NCI-H460 (cell line): ENCODE measurements around the gene ESR1. TPM values are rescaled to one million over a fixed set of nuclear protein-coding genes. Genes with fewer than 3 reads are reported as not detected.
"Not testable (repeated sequence)": the region's sequence is repeated elsewhere in the genome, so short reads cannot be mapped to it uniquely, and the experiment has no call there.

Experiments used
- DNase-seq: peaks from one replicate; pipeline ENCODE4 v3.0.0-alpha.2; 2016; ENCODE audit warnings: low read depth; ENCODE audit errors: extremely low read depth
- total RNA-seq: library from RNA; depleted of rRNA; stranded (reverse); fragments of >200 nt; shearing (Covaris generic); gene quantifications from 2 replicates; pipeline ENCODE4 v1.2.3, GENCODE V29; 2014

Gene ESR1
- total RNA-seq, 1 experiment from 2014 or later, result 0.35 TPM

DNA sequence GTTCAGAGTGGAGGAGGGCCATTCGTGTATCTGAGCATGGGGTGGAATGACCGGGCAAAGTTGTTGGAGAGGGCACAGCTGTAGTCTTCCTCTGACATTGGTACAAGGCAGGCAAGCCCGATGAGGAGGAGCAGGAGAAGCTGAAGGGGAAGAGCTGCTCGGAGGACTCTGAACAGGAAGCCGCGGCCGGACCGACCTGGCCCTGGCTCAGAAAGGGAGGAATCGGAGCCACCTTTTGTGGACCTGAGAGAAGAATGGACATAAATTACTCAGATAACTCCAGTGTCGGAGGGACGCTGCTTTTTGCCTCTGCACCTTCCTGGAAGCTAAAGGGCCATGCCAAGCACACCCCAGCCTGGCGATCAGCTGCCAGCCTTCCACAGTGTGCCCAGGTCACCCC lies 315.0 kb downstream of the ESR1 start:
- DNase-seq, result no peak

DNA sequence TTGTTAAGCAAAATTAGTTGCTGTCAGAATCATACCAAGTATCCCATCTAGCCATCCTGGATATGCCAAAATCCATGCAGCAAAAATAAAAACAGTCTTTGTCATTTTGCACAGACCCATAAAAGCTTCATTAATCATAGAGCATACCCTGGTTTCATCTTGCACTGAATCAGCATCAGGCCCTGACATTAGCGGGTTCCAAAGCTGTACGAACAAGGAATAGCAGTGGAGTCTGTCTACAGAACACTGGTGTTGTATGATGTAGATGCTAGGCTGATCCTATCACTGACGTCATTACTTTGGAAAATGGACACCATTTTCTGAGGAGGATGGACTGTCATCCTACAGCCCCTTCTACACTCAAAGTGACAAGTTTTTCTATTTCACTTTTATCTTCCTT lies 315.6 kb downstream of the ESR1 start:
- DNase-seq, result no peak

DNA sequence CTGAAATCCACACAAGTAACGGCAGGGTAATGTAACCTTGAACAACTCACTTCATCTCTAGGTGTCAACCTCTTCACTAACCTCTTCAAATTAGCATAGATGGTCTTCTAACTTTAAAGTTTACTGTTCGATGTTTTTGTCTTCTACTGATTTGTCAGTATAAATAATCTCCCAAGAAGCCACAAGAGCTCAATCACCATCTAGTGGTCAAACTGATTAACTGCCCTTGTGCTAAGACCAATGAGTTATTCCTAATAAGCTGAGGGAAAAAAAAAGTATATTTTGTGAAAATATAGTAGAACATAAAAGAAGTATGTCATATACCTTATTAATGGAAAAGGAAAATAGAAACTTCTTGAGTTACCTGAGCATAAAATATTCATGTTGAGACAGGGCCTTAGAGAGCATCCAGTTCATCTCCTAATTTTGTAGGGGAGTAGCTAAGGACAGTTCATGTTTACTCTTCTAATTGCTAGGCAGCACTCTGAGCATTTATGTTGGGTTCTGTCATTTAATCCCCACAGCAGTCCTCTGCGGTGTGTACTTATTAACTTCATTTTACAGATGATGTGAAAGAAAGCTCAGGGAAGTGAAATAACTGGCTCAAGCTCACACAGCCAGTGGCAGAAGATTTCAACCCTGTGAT lies 317.1 kb downstream of the ESR1 start:
- peak; percentile 43 for DNase-seq

DNA sequence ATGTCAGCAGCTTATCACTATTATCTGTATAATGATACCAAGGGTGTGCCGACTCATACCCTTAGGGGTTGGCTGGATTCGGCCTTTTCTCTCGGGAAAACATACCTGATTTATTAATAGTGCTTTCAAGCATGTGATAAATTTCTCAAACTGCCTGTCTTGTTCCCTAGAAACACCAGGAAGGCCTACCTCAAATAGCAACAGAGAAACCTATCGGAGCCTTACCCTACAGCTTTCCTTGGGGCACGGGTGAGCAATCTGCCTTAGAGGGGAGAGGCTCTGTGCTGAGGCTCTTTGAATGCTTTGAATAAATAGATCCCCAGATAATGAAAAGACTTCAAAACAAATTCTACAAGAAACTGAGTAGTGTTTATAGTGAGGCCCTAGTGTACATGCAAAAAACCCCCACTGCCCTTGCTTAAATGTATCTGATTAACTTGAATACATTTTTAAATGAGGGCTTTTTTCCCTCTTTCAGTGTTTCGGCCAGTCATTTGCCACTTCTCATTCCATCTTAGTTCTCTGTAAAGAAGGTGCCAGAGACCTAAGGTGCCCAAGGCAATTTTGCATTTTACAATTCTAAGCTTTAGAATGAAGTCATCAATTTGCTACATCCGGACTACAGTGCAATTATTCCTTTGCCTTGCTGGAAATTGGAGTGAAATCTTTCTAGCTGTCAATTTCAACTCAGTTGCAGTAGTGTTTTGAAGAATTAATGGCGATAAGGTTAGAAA lies 320.1 kb downstream of the ESR1 start:
- no peak for DNase-seq

DNA sequence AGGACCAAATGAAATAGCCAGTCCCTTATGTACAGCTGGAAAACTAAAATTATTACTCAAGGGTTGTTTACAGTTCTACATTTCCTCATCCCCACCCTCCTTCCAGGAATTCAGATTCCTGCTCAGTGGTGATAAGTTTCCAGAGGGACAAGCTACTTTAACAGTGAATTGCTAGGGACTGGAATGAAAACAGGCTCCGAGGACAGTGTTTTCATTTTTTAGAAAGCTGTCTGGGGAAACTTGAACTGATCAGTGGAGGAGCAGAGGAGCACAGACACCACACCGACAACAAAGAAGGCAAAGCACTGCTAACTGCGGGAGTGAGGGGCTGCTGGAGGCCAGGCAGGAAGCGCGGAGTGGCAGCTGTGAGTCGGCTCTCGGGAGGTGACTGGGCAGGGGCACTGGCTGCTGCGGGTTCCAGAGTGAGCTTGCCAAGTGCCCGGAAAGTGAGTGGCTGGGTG lies 322.2 kb downstream of the ESR1 start:
- DNase-seq, result no peak

DNA sequence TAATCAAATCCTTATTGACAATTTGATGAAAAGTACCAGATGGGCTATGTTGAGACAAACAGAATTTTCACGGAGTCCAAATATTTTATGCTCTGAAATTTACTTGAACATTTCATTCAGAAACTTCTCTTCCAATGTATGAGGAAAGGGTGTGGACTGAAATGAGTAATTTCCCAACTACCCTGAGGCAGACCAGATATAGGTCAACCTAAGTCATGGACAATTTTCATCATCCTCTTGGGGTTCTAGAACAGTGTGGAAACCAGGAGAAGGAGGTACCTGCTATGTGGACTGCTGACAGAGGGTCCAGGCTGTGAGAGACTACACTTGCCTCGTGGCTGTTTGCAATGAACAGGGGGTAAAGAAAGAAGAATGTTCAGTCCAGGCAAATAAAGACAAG lies 323.0 kb downstream of the ESR1 start:
- no peak for DNase-seq

DNA sequence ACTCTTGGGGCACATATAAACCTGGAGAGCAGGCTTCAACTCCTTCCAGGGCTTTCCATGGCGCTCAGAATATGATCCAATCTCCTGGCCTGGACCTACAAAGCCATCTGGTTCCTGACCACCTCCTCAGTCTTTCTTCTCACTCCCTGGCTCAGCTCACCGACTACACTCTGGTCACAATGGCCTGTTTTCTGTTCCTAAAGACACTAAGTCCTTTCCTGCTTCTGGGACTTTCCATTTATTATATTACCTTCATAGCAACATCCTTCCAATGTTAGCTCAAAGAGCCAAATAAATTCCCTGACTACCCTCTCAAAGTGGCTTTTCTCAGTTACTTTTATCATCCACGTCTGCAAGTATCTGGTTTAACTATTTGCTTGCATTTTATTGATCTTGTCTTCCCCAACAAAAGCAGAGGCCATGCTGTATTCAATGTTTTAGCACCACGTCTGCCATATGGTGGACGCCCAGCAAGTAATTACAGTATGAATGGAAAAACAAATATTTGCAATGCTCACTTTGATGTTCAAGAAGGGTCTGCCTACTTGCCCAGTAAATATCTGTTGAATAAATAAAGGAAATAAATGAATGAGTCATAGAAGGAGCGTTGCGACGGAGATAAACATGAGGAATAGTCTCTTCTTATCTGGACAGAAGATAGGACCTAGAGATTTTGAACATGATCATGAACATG lies 328.4 kb downstream of the ESR1 start:
- peak; percentile 9 for DNase-seq

DNA sequence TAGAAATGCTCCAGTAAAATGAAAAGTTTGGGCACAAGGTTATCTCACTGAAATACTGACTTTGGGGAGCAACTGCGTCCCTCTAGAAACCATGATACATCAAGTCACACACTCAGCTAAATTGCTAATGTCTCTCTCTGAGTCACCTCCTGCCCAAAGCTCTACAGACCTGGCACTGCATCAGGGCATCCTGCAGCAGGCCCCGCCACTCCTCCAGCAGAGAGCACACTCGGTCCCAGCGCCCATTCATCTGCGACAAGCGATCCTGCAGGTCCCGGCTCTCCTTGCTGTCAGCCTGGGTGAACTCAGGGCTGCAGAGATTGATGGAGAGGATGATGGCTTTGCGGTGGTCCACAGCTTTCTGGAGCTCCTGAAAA lies 329.0 kb downstream of the ESR1 start:
- no peak for DNase-seq

DNA sequence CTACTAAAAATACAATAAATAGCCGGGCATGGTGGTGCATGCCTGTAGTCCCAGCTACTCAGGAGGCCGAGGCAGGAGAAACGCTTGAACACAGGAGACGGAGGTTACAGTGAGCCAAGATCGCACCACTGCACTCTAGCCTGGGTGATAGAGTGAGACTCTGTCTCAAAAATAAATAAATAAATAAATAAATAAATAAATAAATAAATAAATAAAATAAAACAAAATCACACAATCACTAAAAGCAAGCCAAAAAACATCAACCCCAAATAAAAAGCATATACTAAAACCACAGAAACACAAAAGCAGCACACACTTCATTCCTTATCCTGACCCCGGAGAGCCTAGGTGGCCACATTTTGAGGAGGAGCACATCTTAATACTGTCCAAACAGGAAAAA lies 330.9 kb downstream of the ESR1 start:
- DNase-seq, result not testable (repeated sequence)

DNA sequence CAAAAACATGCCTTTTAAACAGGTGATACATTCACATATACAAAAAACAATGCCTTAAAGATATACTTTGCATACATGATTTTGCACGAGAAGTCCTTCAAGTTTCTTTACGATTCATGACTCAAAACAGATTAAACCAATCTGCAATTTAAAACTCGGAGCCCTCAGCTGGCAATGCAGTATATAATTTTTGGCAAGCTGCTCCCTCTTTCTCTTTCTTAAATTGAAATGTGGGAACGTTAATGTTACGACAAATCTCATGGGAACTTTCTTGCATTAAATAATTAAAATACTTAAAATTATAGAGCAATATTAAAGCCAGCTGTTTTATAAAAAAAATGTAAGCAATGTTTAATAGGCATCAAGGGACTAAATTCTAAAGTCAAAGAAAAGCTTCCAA lies 334.6 kb downstream of the ESR1 start:
- DNase-seq, result no peak

DNA sequence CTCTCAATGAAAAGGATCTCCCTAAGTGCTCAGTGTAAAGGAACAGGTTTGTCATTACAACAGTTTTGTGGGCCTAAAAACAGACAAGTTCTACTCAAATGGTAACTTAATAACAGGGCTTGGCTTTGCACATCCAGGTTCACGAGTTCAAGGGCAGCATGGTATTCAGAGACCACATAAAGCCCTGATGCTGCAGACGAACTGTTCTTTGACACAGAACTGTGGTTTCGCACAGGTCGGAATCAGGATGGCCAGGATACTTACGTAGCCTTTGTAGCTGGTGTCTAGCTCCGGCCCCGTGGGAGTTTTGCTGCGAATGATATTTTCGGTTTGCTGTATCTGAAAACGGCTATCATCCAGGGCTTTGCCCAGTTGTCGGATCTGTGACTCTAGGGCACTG lies 335.9 kb downstream of the ESR1 start:
- no peak for DNase-seq

DNA sequence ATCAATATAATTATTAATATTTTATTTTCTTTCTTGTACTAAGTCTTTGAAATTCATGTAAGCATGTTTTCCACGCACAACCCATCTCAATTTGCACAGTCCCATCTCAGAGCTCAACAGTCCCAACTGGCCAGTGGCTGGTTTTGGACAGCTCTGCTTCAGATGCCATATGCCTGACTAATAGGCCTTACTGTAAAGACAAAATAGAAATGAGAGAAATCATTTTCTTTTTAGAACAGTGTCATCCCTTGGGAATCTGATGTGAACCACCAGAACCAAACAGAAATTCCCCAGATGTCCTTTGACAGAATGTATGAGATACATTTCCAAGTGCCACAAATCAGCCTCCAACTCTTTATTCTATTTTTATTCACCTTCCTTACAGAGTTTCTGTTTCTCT lies 338.9 kb downstream of the ESR1 start:
- no peak for DNase-seq

DNA sequence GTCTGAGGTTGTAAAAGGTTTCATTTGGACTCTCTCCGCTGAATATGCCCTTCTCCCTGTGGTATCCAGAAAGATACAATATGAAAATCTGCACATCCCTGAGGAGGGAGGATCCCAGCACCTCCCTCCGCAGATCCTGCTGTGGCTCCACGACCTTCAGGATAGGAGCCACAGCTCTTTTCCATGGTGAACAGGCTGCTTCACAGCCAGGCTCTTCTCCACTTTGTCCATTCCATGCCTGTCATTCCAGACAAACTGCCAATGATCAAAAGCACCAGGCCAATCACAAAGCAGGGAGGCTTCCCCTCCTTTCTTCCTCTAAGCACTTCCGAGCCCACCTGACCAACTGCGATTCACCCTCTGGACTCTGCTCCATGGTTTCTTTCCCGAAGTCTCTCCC lies 339.8 kb downstream of the ESR1 start:
- no peak for DNase-seq

DNA sequence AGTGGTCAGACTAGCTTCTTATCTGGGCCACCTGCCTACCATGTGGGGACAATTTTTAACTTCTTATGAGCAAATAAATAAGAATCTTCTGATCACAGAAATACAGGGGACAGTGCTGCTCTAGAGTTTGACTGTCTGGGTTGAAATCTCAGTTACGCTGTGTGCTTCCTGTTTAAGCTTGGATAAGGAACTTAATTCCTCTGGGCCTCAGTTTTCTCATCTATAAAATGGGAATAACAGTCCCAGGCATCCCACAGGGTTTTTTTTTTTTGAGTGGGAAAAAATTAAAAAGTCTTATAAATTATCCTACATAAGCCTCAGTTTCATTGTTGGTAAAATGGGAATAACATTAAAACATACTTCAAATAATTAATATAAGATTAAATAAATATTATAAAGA lies 340.9 kb downstream of the ESR1 start:
- DNase-seq, result no peak

DNA sequence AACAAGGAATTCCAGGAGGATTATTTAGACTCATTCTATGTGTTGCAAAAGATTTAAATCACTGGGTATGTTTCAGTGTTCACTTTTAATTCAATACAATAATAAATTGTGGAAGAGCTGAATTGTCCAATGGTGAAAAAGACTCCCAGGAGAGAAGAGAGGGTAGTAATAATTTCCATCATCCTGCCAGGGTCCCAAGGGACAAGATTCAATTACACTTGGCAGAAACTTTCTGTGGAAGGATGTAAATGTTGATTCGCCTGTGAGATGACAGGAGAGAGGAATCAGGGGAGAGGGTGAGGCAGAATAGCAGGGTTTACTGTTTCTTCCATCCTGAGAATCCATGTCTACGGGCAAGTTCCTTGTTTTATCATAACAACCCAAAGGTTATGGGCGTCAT lies 342.7 kb downstream of the ESR1 start:
- no peak for DNase-seq

DNA sequence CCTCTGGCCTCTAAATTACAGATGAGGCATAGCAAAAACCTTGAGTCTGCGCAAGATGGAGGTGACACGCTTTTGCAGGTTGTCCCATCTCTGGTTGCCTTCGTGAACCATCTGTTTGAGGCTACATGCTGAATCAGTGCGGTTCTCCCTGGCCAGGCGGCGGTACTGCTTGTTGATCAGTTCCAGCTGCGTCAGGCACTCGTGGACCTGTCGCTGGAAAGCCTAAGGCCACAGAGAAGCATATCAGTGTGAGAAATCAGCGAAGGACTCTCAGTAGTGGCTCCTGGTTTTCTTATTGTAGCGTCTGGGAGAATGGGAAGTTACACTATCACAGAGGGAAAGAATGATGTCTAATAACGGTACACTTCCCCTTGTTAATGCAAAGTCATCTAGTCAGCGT lies 344.4 kb downstream of the ESR1 start:
- no peak for DNase-seq

DNA sequence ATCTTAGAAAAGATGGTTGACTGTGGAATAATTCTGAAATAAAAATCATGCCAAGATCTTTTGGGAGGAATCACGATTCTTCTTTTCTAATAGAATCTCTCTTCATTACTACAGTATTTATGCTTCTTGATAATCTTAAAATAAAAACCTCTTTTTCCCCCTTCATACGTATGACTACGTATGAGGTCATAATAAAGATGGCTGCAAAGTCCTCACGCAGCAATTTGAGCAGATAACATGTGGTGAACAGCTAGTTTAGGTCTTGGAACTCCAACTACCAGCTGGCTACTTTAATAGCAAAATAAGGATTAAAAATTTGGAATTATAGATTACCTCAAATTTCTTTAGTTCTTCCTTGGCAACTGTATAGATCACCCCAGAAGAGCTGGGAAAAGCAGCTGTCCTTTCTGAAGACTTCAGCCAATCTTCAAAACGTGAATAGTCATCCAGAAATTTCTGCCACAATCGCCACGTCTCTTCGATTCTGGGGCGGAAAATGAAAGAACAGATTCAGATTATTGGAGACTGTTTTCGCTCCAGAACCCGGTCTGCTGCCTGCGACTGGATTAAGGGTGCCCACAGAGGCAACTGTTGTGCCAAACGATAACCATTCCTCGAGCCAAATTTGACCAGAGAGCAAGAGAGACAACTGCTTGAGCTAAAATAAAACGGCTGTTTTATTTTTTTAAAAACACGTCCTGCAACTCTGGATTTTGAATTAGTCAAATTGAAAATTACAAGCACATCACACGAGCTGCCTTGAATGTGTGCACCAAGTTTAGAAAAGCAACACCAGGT lies 347.3 kb downstream of the ESR1 start:
- DNase-seq, result no peak

DNA sequence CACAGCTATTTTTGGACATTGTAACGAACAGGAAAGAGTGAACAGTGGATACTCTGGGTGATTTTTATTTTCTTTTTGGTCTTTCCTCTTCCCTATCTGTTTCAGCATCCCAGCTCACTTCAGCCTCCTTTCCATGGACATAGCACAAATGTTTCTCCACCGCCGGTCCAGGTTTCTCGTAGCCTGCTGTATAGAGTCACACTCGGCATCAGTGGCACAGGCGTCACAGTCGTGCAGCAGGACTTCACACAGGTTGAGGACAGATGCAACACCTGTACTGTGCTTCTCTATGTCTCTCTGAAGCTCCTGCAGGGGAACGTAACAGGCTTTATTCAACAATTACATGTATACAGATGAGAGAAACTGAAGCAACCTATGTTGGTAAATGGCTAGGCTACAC lies 348.3 kb downstream of the ESR1 start:
- DNase-seq, result no peak

DNA sequence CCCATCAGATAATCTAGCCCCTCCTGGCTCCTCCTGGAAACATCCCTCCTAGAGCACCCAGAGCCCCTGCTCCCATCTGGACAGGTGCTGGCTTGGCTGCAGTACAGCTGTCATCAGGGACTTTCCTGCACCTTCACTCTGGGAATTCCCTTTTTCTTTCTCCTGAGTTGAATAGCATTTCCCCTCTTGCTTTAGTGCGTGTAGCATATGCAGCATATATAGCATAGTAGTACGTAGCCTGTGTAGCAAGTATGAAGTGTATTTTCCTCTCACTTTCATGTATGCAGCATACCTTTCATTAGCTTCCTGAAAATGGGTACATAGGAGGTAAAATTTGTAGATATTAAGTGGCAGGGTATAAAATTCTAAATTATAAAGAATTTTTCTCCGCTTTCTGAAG lies 352.9 kb downstream of the ESR1 start:
- DNase-seq, result no peak

DNA sequence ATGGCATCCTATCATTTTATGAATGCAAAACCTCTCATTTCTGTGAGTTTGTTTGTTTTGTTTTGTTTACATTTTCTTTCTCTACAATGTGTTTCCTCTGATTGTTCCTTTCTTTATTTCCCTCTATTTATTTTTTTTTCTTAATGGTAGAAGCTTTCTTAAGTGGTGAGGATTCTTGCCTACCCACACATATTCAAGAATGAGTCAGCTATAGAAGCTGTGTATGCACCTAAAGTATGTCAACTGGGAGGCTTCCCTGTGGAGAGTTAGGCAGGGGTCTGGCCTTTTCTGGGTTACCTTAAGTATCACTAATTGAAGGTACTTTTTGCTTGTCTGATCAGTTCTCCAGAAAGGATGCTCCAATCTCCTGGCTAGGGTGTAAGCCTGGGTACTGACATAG lies 354.0 kb downstream of the ESR1 start:
- no peak for DNase-seq

DNA sequence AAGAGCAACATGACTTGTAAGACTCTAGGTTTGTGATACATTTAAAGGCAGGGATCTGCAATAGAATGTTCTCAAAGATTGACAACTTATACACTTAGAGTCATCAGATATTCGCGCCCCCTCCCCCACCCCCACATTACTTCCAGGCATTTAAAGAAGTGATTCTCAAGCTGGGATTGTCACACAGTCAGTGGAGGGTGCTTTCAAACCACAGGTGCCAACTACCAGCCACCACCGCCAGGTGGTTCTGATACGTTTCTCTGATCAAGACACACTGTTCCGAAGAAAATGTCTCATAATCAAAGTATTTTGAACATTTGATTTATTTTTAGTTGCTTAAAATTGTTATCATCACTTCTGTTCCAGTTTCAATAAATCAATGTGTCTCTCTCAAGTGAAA lies 357.5 kb downstream of the ESR1 start:
- DNase-seq, result no peak
